HG03175 (cell line): ENCODE results near the gene AP3S2.
"Not testable (repeated sequence)": the region's sequence is repeated elsewhere in the genome, so short reads cannot be mapped to it uniquely, and the experiment has no call there.

Experiments used
- ATAC-seq: cut with Tn5 transposase; IDR thresholded peaks from one replicate; pipeline ENCODE4 v1.9.1; 2021; ENCODE audit warnings: mild to moderate bottlenecking, moderate library complexity; ENCODE audit not compliant: unreplicated experiment

The AP3S2 gene

GRCh38 chr15:89836267-89837133 is 57.3 kb downstream of the AP3S2 start:
- no peak for ATAC-seq

DNA sequence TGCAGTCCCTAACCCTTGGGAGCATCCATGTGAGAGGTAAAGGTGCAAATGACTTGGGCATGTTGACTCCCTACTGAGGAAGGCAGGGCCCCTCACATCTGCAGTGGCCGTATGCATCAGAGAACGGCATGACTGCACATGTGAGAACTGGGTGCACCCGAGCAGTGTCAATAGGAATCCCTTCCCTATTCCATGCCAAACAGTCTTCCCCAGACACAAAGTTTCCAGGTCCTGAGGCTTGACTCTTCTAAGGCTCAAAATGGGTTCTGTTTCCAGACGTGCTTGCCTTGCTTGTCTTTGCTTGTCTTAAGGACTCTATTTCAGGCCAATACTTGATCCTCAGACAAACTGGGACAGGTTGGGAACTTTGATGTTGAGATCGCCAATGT is 58.6 kb downstream of the AP3S2 start:
- no peak for ATAC-seq

- not testable (repeated sequence) for ATAC-seq
These were observed 59.2 kb downstream of the AP3S2 start for GRCh38 chr15:89834465-89835175.

- no peak for ATAC-seq
These were observed 59.8 kb downstream of the AP3S2 start for GRCh38 chr15:89833966-89834365.

- no peak for ATAC-seq
These were observed 63.2 kb downstream of the AP3S2 start for GRCh38 chr15:89830639-89831038.

DNA sequence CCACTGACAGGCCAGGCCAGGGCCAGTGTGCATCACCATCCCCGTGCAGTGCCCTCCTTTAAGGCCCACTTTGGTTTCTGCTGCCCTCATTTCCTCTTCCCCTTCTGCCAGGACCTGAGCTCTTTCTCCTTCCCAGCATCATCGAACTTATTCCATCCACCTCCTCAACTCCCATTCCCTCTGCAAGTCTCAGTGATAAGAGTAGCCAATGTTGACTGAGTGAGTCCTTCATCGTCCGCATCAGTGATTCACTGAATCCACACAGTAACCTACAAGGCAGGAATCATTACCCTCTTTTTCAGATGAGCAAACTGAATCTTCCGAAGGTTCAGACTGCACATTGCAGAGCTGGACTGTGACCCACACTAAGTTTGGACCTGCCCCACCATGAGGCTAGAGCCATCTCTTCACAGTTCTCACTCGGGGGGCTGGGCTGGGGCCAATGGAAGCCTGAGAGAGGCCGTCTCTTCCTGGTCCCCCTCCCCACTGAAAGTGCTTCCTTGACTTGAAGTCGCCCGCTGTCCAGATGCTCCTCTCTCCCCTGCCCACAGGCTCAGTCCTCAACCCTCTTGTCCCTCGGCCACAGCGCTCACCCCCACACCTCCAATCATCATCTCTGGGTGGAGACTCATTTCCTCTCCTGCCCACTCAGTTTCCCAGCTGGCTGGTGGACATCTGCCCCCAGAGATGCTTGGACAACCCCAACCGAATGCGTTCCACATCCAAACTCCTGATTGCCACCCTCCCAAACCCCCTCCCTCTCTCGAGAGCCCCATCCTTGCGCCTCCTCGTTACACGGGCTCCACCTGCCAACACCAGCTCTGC is 64.0 kb downstream of the AP3S2 start:
- no peak for ATAC-seq

GRCh38 chr15:89829161-89829560 is 64.6 kb downstream of the AP3S2 start:
- ATAC-seq: no peak

DNA sequence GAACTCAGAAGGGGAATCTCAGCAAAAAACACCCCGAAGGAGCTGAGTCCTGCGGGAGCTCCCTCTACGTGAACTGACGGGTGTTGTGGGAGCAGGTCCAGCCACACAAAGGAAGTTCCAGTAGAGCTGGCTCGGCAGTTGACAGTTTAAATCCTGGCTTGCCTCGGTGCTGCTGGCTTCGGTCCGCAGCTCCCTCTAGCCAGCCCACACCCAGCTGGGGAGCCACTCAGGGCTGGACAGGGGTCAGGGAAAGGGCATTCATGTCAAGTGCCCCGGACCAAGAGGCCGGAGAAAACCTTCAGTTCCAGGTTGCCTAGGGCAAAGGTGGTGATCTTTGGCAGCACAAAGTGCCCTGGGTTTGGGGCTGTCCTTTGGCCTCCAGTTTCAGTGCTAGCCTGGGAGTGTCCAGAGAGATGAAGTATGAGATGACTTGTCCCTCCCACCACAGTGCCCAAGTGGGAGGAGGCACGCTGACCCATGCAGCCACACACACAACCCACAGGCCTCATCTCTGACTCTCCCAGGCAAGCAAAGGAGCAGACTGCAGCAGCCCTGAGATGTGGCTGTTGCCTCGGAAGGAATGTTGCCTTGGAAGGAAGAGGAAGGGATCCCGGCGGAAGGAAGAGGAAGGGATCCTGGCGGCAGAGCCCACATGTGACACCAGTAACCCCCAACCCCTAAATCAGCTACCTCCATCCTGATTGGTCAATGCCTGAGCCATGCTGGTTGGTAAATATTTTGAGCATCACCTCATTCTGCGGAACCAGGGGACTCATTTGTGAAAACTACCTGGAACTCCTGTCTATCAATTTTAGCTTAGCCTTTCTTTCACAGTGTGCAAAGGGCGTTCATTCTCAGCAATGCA is 65.3 kb downstream of the AP3S2 start:
- ATAC-seq: no peak

DNA sequence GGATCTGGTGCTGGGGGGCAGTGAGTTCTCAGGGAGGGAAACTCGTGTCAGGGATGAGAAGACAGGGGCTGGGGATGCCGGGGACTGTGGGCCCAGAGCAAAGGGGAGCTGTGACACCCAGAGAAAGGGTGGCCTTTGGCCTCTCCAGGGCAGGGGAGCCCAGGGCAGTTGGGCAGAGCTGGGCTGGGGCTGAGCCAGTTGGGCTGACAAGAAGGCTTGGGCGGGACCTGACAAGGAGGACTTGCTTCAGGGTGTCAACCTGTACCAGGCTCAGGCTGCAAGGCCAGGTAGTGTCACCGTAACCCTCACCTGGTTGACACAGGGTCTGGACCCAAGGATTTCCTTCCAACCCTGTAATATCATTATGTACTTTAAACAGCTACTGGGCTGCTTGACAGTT is 66.0 kb downstream of the AP3S2 start:
- no peak for ATAC-seq

DNA sequence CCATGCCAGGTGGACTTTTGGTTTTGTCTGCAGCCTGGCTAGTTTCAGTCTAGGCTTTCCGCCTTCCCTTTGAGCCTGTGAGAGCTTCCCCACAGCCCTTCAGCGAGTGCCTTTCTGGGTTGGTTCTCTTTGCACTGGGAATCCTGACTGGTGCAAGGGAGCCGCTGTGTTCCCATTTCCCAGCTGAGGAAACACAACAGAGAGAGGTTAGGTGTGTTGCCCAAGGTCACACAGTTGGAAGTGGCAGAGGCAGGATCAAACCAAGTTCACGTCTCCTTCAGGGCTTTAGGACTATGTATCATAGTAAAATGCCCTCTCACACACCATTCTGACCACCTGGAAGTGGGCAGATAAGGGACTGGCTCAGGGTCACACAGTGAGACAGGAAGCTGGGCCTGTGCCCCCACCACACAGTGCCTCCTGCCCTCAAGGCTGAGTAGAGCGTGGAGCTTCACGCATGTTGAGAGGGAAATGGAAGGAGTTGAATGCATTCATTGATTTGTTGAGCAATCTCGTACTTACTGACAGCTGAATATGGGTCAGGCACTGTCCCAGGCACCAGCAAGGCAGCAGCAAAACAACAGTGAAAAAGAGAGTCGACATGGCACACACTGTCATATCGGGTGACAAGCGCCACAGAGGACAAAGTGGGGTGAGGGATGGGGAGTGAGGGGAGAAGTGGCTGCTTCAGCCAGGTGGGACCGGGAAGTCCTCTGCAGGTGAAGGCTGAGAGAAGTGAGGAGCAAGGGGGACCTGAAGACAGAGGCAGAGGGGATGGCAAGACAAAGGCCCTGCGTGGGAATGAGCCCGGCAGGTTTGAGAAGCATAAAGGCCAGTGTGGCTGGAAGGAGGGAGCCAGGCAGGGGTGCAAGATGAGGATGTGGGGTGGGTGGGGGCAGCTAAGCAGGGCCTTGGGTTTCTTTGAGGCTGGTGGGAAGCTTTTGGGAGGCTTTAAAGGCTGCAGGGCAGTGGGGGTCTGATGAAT is 66.8 kb downstream of the AP3S2 start:
- ATAC-seq: no peak

DNA sequence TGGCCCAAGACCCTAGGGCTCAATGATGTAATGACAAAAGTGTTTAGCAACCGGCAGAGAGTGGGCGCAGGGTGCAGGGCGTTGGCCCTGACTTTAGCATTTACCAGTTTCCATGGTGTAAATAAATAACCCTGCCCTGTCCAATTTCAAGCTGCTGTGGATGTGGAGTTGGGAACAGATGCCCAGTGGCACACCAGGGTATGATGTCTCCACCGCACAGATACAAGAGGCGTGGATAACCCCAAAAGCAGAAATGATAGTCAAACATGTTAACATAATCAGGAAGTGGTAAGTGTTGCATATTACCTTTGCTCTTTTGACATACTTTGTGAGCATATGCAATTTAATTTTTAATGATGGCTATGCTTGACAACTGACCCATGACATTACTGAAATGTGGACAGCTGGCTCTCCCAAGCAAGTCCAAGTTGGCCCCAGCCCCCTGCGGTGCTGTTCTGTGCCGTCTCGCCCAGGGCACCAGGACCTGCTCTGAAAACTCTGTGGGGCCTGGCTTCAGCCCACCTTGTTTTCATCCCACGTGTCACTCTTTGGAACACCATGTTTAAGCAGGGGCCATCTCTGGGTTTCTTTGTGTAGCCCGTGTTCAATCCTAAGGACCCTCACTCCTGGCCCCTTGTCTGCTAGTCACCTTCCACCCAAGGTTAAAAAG is 68.4 kb downstream of the AP3S2 start:
- ATAC-seq: no peak

DNA sequence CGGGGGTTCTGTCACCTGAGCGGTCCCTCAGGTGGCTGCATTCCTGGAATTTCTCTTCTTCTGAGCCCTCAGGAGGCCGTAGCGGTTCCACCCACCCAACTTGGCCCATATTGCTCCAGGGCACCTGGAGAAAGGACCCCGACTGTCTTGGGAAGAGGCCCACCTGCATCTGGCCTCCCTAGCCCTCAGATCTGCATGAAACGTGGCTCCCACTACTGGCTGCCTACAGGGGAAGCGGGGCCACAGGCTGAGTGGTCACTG is 69.3 kb downstream of the AP3S2 start:
- no peak for ATAC-seq

DNA sequence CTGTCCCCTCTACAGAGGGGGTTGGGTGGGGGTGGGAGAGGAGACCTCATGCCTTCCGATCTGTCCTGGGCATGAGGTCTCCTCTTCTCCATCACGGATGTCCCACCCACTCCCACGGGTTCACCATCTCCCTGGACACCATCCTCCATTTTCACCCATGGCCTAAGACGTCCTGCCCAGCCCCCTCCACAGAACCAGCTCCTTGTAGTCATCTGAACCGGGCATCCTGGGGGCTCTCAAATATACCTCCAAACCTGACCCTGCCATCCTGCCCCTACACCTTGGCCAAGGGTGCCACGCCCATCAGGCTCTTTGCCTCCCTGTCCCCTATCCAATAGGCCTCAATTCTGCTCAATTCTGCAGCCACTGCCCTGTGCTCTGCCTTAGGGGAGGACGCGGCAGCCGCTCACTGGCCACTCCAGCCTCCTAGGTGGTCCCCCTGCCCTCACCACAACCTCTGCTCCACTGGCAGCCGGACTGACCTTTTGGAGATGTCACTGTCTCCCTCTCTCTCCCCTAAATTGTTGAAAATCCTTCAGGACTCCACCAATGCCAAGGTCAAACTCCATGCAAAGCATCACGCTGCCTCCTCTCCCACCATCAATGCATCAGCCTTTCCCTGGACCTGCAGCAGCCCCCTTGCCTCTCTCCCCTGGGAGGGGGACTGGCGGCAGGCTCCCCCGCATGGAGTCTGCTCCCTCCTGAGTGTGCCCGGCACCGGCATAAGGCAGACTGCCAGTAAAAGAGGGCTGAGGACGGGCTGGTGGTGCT is 69.8 kb downstream of the AP3S2 start:
- no peak for ATAC-seq

- ATAC-seq: no peak
These were observed 70.7 kb downstream of the AP3S2 start for GRCh38 chr15:89822951-89823711.

GRCh38 chr15:89822611-89822950 is 71.2 kb downstream of the AP3S2 start:
- ATAC-seq: no peak

DNA sequence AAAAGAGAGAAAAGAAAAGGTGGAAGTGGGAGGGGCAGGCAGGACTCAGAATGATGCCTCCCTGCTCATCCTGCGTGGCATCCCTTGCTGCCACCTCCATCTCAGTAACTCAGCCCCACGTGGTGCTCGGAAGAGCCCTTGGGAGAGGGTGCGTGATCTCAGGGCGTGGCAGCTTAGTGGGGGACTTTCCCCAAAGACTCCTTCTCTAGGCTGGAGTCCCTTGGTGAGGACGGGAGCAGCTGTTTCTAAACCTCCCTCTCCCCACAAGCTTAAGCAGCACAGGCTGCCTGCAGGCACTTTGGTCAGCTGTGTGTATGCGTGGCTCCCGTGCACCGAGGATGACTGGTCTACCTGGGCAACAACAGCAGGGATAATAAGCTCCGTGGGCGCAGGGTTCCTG is 71.8 kb downstream of the AP3S2 start:
- ATAC-seq: no peak

GRCh38 chr15:89820666-89821611 is 72.9 kb downstream of the AP3S2 start:
- no peak for ATAC-seq
